ENCODE results near the gene ANO4.

ANO4 gene

DNA sequence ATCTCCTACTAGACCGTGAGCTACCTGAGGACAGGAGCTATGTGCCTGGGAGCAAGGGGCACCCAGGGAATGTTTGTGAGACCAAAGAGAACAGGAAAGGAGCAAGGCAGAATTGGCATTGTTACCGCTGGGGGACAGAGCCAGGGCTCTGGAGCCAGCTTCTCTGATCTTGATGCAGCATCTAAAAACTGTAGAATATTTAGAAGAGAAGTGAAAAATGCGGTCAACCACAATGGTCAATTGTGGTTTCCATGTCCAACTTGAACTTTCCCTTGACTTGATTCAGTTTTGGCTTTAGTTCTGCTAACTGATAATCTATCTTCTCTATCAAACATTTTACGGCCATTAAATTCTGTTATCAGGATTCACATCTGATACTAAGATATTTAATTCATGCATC is 201.2 kb downstream of the ANO4 start:
- no peak for DNase-seq

DNA sequence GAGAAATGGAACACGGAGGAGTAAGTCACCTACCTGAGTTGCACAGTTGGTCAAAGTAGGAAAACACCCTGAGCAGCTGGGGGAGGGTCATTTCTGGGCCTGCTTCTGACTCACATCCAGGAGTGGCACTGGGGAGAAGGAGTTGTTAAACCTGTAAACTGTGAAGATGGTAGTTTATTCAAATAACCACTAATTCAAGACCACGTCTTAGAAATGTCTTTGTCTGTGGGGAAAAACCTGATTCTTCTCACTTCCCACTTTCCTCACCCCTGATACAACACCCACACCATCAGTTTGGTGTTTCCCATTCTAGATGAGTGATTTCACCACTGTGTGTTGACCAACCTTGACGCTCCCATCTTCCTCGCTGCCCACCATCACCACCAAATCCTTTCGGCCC is 207.1 kb downstream of the ANO4 start:
- DNase-seq, result no peak

DNA sequence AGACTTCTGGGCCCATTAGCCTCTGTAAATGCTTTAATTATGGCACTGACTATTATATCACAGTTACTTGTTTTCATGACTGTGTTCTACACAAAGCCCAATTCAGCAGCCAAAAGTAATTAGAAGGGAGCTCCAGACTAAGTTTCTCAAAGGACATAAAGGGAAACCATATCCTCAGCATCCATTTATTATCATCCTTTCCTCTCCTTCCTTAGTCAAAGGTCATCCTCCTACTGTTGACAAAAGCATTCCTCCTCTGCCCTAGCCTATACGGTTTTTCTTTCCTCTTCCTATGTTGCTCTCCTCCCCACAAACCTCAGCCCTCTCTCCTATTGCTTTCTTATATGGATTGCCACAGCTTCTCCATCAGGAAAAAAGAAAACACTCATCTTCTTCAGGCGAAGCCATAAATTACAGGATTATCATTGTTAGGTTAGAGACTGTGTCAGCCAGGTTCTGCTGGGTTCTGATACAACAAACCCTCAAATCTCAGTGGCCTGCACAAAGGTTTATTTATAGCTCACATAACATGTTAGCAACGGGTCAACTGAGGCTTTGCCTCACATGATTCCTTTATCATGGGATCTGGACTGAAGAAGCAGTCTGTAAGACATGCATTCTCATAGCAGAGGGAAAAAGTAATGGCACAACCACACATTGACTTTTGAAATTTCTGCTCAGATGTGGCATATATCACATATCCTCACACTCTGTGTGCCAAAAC is 208.3 kb downstream of the ANO4 start:
- DNase-seq, result no peak

DNA sequence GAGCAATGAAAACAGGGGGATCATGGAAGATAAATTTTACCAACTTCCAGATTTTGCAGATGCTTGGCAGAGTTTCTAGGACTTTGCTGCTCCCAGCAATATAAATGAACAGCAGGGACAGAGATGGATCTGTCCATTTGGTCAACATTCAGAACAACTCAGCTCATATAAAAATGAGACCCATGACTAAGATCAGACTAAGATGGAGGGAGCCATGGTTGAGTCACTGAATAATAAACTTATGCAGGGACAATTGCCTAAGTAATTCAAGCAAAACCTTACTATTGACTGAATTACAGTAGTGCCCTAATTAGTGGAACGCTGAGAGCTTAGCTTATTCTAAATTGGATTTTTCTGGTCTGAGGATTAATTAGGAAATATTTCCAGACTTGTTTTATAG is 210.3 kb downstream of the ANO4 start:
- DNase-seq, result no peak

DNA sequence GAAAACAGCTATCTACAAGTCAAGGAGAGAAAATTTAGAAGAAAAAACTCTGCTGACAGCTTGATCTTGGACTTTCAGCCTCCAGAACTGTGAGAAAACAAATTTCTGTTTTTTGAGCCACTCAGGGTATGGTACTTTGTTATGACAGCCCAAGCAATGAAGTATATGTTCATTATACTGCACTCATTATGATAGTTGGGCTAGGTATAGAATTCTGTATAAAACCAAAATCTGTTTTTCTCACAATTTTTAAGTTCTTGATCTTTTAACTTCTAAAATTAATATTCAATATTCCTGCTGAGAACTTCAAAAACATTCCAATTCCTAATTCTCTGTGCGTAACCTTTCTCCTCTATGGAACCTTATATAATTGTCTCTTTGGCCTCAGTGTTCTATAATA is 214.7 kb downstream of the ANO4 start:
- DNase-seq, result no peak

DNA sequence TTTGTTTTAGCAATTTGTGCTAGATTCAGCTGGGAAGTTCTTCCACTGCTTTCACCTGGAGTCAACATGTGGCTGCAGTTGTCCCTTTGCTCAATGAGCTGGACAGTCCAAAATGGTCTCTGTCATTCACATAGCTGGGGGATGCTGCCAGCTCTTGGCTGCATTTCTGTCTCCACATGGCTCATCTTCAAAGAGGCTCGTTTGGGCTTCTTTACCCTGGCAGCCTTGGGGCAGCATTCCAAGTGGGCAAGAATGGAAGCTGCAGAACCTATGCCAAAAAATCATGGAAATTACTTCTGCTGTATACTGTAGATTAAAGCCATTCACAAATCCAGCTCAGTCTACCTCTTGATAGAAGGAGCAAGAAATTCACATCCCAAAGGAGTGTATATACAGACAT is 216.3 kb downstream of the ANO4 start:
- no peak for DNase-seq

DNA sequence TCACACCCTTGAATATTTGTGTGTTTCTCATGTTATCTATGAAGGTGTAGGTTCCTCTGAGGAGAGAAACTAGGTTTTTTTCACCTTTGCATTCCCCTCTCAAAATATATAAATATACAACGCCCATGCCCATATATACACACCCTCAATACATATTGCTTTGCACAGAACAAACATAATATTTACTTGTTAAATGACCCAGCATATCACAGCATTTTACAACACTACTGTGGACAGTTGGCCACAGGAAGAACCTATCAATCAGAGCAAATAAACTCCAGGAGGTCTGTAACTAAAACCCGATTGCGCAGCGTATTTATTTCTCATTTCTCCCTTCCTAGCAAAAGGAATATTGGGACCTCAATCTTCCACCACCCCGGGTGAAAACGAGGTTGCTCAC is 219.4 kb downstream of the ANO4 start:
- DNase-seq, result no peak

DNA sequence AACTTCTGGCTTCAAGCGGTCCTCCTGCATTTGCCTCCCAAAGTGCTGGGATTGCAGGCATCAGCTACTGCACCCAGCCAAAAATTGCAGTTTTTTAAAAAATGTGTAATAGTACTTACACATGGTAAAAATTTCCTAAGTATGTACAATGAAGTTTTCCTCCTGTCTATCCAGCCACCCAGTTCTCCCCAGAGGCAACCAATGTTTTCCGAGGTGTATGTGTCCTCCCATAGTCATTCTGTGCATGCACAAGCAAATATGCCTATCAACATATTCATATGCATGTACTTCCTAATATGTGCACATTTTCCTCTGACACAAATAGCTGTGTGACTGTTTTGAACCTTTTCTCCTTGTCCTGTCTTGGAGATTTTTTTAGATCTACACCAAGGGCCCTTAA is 220.5 kb downstream of the ANO4 start:
- DNase-seq, result no peak

DNA sequence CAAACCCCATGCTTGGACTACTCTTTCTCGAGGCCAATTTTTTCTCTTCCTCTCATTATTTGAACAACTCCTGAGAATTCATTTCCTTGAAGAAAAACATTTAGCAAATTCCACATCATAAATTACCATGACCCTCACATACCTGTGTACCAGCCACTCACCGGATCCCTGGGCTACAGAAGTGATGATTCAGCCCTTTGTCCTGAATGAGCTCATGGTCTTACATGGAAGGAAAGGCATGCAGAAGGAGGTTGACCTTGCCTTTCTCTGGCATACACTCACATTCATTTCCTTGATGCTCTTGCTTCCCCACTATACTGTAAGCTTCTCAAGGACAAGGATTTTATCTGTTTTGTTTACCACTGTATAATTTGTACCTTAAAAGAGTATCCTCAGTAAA is 224.0 kb downstream of the ANO4 start:
- DNase-seq, result no peak

DNA sequence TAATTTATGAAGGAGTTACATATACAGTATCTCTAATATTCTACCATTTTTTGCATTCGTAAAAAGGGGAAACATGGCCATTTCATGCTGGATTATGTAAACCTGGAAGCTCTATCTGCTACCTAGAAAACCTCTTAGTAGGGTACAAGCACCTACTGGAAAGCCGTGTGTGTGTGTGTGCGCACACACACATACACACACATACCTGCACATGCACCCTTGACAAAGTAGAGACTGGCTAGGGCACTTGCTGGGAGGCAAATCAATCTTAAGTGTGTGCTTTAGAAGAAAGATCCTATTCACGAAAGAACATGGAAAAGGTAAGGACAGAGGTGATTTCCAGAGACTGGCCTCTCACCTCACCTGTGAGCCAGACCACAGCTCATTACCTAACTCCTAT is 224.6 kb downstream of the ANO4 start:
- no peak for DNase-seq

DNA sequence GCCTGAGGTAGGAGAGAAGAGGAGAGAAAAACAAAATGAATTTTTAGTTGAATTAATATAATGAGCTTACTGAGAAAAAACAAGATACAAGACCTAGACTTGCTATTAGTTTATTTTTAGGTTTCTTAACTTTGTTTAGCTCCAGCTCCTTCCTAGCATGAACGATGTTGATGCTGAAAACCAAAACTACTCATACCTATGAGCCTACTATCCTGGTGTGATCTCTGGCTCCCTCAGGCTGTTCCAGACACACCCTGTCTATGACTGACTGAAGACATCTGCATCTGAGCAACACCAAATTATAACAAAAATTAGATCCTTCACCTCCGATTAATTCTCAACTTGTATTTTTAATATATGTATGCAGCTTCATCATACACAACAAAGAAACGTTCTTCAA is 225.1 kb downstream of the ANO4 start:
- DNase-seq, result no peak

DNA sequence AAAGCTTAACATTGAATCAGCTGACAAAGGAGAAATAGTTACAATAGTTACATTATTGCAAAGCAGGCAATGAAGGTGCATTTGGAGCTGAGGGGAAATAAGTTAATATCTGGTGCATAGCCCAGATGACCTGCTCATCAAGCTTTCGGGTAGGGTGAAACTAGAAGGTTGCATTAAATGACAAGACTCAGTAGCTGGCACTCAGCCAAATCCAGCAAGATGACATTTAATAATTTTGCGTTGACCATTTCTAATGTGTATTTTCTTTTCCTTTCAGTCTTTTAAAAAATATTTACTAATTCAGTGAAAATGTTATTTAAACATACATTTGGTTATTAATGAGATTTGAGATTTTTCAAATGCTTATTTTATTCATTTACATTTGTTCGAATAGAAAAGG is 226.9 kb downstream of the ANO4 start:
- DNase-seq, result no peak

DNA sequence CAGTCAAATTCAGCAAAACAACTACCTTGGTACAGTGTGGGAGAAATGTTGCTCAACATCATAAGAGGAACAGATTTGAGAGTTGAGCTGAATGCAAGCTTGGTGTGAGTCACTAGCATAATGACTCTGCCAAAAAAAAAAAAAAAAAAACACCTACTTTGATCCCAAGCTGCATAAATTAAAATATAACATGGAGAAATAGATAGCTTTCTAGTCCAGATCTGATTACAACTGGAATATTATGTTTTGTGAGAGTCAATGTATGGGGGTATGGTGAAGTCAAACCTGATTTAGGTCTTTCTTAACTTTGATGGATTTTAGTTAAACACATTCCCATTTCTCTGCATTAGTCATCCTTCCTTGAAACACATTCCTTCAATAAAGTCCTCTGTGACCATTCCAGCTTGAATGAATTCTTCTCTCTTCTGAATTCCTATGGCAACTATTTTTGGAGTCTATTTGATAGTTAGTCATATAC is 227.4 kb downstream of the ANO4 start:
- DNase-seq, result no peak

DNA sequence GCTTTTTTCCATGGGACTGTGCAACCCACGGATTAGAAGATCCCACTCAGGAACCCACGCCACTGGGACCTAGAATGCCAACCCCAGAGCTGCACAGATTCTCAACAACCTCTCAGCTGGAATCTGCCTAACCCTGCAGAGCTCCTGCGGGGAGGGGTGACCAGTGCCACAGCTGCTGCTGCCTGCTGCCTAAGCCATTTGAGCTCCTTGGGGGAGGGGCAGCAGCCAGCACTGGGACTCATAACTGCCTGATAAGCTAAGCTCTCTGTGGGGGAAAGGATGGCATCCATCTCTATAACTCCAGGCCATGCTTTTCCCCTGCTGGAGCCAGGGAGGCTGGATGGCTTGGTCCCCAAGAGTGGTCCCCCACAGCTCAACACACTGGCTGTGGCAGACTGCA is 232.6 kb downstream of the ANO4 start:
- DNase-seq, result no peak

DNA sequence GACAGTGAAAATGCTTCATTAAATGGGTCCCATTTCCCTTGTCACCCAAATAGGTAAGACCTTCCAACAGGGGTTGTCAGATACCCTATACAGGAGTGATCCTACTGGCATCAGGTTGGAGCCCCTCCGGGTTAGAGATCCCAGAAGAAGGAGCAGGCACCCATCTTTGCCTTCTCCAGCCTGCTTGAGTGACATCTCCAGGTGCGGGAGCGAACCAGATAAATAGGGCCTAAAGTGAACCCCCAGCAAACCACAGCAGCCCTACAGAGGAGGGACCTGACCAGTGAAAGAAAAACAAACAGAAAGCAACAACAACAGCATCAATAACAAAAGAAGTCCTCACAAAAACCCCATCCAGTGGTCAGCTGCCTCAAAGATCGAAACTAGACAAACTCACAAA is 233.2 kb downstream of the ANO4 start:
- no peak for DNase-seq

DNA sequence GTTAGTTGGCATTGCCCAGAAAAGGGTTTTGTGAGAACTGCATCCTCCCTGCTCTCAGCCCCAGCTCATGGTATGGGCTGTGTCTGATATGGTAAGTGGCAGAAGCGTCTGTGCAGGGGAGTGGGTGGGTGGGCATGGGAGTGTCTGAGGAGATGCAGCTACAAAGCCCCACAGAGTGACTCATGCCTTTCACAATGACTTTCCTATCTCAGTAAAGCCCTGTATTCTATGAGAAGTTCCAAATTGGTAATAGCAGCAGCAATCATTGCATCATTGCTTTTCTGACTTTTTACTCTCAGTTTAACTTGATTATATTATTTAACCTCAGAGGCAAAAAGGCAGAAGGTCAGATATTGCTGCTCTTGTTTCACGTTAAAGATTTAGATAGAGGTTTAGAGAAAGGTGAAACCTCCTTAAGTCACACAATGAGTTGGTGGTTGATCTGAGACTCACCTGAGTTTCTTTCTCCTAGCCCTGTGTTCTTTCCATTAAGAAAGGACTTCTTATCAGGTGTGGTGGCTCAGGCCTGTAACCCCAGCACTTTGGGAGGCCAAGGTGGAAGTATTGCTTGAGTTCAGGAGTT is 243.8 kb downstream of the ANO4 start:
- no peak for DNase-seq

DNA sequence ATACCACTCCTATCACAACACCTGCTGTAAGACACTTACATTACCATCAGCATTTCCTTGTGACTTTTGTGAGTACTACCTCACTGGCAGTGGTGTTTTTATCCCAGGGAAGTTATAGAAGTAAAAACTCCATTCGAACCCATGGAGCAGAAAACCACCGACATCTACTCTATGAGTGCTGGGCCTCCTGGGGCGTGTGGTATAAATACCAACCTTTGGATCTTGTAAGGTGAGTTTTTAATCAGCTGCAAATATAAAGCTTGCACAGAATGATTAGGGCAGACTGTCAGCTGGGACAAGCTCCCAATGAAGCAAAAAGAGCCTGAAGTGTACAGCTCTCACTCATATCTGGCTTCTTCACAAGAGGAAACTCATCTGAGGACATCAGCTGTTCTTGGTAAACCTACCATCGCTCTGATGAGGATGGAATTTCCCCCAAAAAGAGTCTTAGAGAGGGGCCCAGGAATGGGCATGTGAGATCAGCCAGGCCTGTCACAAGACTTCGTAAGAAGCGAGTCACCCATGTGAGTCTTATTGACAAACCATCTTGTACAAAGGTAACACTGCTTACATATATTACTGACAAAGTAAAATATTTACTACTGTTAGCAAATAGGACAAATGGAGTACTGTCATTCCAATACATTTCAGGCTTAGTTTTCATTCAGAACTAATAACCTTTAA is 245.4 kb downstream of the ANO4 start:
- DNase-seq, result no peak

DNA sequence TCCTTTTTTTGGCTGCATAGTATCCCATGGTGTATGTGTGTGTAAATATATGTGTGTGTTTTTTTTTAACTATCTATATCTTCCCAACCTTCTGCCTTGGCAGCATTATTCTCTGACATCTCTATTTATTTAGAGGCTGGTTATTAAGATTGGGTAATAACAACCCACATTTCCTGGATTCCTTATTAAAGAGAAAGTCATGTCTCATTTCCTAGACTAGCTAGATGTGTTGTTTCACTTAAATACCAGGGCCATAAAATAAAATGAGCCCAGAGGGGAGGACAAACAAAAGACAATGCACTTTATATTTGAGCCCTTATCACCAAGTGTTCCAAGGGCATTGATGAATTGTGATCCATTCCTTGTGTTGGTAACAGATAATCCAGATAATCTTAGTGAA is 246.4 kb downstream of the ANO4 start:
- DNase-seq, result no peak

DNA sequence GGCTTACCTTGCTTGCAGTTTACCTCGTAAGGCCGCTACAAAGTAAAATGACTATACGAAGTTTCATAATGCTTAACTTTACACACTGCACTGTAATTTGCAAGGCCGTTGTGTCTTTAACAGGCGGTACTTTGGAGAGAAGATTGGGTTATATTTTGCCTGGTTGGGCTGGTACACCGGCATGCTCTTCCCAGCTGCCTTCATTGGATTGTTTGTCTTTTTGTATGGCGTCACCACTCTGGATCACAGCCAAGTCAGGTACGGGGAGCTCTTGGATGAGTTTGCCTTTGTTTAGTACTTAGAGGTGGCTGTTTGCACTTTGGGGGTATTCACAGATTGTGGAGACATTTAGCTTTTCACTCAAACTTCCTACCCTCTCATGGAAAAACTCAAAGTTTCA is 247.6 kb downstream of the ANO4 start:
- no peak for DNase-seq

DNA sequence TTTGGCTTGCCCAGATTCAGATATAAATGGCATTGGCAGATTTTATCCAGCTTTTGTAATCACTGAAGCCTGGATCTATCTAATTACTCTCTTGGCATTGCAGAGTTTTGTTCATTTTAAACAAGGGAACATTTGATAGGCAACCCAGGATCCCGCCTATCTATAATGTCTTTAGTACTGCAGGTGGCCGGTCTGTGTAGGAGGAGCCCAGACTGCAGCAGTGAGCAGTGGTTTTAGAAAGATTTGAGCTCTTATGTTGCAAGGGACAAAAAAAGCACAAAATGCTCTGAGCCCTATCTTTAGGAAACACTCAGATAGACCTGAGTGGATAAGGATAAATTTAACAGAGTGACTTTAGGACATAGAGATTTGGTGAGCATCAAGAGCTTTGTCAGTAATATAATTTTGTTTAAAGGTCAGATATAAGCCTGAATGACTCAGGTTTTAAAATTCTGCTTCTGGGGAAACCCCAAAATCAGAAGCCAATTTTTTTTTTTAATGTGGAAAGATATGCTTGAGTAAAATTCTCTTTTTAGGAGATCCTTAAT is 250.0 kb downstream of the ANO4 start:
- DNase-seq, result no peak

DNA sequence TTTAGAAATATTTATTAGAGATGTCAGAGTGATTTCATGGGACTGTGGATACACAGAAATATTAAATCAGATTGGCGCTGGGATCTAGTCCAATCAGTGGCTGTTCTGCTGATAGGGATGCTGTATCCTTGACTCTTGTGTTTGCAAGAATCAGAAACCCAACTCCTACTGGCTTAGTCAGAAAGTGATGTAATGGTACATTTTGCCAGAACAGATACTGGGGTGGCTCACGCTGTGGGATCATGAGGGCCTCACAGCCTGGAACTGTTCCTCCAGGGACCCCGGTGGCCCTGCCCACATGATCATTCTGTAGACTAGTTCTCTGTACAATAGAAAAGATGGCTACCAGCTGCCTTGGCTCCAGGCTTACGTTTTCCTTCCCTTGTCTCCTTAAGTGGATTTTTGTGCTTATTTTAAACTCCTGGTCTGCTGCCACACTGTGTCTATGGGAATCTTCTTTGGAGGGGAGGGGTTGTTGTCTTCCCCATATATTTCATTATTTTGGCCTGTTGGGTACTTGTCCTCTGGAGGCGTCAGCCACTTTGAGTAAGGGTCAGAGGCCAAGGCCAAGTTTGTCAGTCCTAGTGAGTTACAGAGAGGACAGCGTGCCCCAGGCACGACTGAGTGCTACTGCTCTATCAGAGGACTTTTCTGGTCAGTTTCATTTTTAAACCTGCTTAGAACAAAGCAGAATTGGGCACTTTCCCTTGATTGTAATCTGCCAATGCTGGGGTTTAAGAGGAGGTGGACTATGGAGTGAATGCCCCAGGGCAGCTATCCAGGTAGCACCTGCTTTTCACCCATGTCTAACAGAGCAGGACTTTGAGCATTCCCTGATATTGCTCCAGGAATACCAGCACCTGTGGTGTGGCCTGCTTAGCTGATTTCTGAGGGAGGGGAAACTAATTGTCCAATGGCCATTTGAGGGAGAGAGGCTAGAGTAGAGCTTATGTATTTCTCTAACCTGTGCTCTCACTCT is 251.2 kb downstream of the ANO4 start:
- no peak for DNase-seq

DNA sequence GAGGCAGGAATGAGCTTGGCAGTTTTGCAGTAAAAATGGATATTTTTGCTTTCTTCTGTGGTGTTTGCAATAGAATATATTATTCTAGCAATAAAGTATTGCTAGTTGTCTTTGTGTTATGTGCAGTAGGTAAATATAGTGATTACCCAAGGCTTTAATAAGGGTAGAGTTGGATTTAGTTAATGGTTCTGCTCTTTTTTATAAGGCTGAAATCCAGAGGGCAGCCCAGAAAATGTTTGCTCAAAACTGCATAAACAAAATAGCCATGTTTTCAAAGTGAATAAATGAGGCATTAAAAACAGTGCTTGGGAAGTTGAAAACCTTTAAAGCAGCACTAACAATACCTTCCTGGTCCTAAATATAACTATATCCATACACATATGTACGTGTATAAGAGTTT is 253.1 kb downstream of the ANO4 start:
- DNase-seq, result no peak

DNA sequence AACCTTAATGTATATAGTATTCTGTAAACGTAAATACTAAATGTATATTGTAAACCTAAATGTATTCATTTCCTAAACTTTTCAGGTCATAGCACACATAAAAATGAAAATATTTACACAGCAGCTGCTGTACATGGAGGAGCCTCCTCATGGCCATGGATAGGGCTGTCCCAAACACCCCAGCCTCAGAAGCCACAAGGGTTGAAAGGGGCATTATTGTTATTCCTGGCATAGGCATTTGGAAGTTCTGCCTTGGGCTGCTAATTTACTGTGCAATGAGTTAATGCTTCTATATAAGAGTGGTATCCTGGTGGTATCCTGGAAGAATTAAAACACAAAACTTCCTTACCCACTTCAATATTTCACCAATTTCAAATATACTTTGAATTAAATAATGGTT is 256.1 kb downstream of the ANO4 start:
- no peak for DNase-seq
